ENCODE measurements around the gene TSNAX.

- no peak for TF ChIP-seq CTCF (IDR thresholded peaks at IDR 0.05)
- no peak for TF ChIP-seq POLR2A (IDR thresholded peaks at IDR 0.05)
These were observed 1.9 kb upstream of the TSNAX start for GRCh38 chr1:231526536-231526935.
